ENCODE results near the gene HLA-E.
"Not testable (repeated sequence)": the region's sequence is repeated elsewhere in the genome, so short reads cannot be mapped to it uniquely, and the experiment has no call there.

The HLA-E gene

DNA sequence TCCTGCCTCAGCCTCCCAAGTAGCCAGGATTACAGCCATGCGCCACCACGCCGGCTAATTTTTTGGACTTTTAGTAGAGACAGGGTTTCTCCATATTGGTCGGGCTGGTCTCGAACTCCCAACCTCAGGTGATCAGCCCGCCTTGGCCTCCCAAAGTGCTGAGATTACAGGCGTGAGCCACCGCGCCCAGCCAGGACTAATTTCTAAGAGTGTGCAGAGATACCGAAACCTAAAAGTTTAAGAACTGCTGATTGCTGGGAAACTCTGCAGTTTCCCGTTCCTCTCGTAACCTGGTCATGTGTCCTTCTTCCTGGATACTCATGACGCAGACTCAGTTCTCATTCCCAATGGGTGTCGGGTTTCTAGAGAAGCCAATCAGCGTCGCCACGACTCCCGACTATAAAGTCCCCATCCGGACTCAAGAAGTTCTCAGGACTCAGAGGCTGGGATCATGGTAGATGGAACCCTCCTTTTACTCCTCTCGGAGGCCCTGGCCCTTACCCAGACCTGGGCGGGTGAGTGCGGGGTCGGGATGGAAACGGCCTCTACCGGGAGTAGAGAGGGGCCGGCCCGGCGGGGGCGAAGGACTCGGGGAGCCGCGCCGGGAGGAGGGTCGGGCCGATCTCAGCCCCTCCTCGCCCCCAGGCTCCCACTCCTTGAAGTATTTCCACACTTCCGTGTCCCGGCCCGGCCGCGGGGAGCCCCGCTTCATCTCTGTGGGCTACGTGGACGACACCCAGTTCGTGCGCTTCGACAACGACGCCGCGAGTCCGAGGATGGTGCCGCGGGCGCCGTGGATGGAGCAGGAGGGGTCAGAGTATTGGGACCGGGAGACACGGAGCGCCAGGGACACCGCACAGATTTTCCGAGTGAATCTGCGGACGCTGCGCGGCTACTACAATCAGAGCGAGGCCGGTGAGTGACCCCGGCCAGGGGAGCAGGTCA lies at the start of gene HLA-E:
HLA-E (plus strand) TSS at position 429 of the 945 bp plus-strand sequence; CDS start at position 452, 23 bp downstream.
- DNase-seq (ENCODE audit: low read depth in 2 of 2) = peak; percentile 80 to 95

DNA sequence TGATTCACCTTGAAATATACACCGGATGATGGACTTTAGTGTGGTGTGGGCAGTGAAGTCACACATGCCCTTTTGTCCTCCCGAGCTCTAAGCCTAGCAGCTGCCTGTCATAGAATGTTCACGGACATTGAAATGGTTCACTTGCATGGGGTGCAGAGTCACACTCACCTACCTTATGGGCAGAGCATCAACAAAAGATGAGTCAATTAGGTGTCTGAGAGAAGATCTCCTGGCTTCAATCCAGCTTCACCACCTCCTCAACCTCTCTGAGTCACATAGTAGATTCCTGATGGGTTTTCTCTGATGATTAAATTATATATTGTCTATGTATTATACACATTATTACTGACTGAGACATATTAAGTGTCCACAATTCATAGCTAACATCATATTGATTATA lies 48.1 kb upstream of the HLA-E start:
- no peak for DNase-seq (ENCODE audit: low read depth in 2 of 2)

- no peak for DNase-seq (ENCODE audit: low read depth in 2 of 2)
Observed at GRCh38 chr6:30443657-30444450, 45.5 kb upstream of the HLA-E start.

GRCh38 chr6:30444451-30444742 lies 44.9 kb upstream of the HLA-E start:
- DNase-seq (ENCODE audit: low read depth in 2 of 2) = no peak

GRCh38 chr6:30446259-30446658 lies 43.0 kb upstream of the HLA-E start:
- DNase-seq (ENCODE audit: low read depth in 2 of 2) = no peak

DNA sequence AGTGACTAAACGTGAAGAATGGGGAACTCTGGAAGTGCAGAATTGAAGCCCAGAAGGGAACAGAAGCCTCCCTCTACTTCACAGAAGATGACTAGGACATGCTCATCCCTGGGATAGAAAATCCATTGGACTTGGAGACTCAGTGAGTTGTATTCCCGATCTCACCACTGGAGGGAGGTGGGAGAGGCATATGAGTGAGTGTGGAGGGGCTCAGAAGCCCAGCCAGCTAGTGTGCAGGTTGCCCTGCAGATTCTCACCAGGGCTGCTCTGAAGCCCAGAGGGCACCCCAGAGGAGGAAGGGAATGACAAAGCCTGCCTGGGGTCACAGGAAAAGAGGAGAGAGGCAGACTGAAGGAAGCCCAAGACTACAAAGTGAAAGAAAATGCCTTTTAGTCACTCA lies 42.1 kb upstream of the HLA-E start:
- DNase-seq (ENCODE audit: low read depth in 2 of 2) = no peak

GRCh38 chr6:30450548-30450908 lies 38.8 kb upstream of the HLA-E start:
- DNase-seq (ENCODE audit: low read depth in 2 of 2) = no peak

GRCh38 chr6:30450909-30451841 lies 38.1 kb upstream of the HLA-E start:
- DNase-seq (ENCODE audit: low read depth in 2 of 2) = peak; percentile 38 to 47

DNA sequence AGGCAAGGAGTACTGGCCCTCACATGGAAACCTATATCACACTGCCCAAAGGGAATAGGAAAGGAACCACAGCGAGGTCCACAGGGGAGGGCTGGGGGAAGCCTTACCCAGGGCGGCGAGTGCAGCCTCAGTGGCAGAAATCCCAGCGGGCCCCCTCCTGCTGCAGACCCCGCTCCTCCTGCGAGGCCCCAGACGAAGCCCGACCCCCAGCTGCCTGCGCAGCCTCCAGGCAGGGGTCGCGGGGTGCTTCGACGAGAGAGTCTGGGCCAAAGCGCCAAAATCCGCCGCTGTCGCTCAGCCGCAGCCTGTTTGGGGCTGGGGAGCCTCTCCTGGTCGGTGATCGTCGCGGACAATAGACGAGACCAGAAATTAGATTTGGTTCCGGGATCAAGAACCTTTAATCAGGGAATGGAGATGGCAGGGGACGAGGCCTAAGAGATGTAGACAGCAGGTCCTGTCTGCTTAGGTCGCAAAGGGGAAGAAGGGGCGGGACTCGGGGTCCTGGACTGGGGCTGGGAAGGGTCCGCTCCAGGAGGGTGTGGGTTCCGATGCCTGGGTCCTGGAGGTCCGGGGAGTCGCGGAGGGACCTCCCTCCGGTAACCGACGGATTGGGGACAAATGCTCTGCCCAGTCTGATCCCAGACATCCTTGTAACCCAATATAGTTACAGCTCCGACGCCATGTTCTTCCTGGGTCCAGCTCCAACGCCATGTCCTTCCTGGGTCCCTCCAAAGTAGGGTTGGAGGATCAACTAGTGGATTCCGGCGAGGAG lies 36.4 kb upstream of the HLA-E start:
- no peak for DNase-seq (ENCODE audit: low read depth in 2 of 2)

DNA sequence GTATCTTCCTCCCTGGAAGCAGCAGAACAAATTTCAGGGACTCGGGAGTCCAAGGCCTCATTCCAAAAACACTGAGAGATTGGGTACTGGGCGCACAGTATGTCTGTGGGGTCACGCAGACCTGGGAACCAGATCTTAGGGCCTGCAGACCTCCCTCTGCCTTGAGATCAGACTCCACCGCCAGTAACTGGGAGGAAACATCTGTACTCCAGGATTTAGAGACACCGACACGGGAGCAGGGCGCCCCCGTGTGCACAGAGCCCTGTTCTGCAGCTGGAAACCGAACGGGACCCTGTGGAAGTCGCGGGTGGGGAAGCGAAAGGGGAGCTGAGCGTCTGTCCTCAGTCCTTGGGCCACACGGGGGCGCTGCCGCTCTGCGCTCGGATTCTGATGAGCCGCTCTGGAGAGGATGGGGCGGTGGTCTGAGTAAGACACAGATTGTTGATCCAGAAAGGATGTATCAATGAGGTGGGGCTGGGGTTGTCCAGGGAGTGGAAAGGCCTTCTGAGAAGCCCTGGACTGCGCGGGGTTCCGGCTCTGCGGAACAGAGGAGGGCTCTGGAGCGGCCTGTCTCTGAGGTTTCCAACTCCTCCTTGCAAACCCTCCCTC lies 35.7 kb upstream of the HLA-E start:
- DNase-seq (ENCODE audit: low read depth in 2 of 2) = peak; percentile 55 to 75

DNA sequence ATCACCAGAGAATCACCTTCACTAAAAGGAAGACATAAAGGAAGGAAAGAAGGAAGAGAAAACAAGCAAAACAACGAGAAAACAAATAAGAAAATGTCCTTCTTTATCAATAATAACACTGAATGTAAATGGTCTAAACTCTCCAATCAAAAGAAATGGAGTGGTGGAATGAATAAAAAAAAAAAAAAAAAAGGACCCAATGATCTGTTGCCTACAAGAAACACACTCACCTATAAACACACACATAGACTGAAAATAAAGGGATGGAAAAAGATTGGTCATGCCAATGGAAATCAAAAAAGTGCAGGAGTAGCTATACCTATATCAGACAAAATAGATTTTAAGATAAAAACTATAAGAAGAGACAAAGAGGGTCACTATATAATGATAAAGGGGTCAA lies 30.2 kb upstream of the HLA-E start:
- no peak for DNase-seq (ENCODE audit: low read depth in 2 of 2)

DNA sequence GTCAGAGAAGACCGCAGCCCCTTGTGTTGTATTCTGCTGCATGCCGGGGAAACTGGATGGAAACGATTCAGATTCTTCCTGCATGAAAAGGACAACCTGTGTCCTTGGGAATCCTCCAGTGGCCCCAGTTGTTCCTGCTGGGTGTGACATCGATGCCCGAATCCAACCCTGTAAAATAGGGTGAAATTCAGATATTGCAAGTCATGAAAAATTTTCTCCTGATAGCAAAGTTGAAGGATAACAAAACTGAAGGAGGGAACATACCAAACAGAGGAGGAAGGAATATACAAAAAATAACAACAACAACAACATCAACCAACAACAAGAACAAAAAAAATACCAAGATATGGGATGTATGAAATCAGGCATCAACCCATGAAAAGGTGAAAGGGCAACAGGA lies 28.3 kb upstream of the HLA-E start:
- no peak for DNase-seq (ENCODE audit: low read depth in 2 of 2)

GRCh38 chr6:30462482-30462881 lies 26.8 kb upstream of the HLA-E start:
- DNase-seq (ENCODE audit: low read depth in 2 of 2) = no peak

DNA sequence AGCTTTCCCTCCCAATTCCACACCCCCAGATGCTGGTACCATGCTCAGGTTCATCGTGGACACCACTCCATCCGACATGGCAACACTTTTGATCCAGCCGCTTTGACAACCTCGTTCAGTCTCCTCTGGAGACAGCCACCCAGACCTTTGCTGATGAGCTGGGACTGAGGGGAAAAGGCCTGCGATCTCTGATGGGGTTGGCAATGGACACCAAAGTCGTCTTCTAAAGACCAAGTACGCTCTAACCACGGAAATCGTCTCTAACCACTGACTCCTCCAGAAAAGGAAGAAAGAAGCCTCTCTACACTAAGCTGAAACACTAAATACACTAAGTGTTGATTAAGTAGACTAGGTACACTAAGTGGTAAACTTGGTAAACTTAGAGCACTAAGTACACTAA lies 26.1 kb upstream of the HLA-E start:
- DNase-seq (ENCODE audit: low read depth in 2 of 2) = no peak

DNA sequence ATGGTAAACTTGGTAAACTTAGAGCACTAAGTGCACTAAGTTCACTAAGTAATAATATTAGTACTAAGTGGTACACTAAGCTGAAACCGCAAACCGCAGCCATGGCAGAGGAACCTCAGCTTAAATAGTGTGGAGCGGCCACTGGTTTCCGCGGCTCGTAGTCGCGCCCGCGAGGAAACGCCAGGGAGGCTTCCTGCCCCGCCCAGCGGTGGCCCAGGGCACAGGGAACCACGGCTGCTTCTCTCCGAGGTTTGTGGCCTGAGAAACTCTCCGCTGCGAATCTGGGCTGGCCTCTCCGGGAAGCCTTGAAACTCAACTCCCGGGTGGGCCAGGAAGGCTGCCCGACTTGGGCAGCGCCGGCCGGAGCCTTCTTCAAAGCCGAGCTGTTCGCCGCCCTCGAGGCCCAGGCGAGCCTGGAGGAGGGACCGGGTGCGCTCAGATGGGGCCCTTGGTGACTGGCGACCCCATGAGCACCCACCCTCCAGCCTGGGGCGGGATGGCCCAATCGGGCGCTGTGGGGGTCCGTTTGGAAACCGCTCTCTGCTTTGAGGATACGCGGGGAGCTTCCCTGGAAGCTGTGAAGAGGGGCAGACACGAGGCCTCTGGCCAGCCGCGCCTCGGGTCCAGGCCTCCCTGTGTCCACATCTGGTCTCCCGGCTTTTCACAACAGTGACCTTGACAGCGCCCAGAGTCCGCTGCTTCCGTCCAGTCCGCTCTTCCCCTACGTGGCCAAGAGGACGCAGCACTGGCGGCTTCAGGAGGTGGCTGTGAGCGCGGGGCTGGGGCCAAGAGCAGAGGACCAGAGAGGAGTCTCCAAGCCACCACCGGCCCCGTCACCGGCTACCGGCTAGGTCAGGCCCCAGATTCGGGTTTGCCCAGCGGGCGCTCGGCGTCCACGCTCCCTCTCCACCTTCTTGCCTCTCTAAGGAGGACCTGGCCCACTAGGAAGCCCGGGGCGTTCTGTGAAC lies 25.4 kb upstream of the HLA-E start:
- peak; percentile 46 to 61 for DNase-seq (ENCODE audit: low read depth in 2 of 2)

DNA sequence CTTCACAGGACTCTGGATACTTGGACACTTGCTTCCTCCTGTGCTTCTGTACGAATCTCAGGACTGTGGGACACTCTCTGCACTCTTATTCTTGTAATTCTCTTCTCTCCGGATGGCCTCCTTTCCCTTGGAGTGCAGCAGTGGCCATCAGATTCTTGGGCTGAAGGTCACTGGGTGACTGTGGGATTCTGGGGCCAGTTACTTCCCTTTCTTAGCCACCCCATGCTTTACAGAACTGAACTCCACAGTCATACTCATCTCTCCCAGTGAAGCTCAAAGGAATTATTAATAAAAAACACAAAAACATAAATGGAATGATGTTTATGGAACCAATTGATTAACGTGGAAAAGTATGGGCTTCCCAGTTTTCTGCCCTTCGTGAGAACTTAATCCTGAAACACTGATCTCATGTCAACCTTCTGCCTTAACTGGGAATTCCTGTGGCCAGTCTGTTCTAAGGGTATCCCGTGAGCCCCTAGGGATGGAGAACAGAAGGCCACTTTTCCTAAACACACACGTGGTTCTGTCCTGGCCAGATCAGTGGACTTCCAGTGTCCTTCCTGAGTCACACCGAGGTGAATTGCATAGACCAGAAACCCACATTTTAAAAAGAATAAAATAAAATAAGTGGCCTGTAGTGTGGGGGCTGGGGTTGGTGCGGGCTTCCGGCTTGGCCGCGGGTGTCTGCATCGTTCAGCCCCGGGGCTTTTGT lies 23.6 kb upstream of the HLA-E start:
- DNase-seq (ENCODE audit: low read depth in 2 of 2) = no peak

DNA sequence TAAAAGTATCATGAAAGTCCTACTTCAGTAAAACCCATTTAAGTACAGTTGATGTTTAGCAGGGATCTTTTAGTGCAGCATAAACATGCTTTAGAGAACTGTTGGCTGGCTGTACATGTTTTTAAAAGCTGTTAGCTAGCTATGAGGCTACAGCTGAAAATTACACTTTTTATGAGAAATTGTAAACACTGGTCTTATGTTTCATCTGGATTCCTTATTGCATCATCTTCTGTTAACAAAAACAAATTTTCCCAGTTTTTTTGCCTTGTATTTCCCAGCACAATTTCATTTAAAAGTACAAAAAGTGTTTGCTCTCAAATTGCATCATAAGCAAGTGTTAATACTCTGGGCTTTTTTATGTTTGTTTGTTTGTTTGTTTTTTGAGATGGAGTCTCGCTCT lies 18.3 kb upstream of the HLA-E start:
- no peak for DNase-seq (ENCODE audit: low read depth in 2 of 2)

- DNase-seq (ENCODE audit: low read depth in 2 of 2) = not testable (repeated sequence)
Observed at GRCh38 chr6:30475116-30475515, 14.2 kb upstream of the HLA-E start.
